GM12878 (cell line): ENCODE results near the gene P2RX1. TPM values are rescaled to one million over a fixed set of nuclear protein-coding genes. Genes with fewer than 3 reads are reported as not detected.

ENCODE experiments used
- ATAC-seq: fragments of 200-7000 bp; cut with Tn5 transposase; 3 replicates; pipeline ENCODE4 v1.9.1; 2020; ENCODE audit warnings: mild to moderate bottlenecking, moderate library complexity
- BruUV-seq: library from RNA; stranded (reverse); fragments of 400-500 nt; replicated peaks from 2 replicates; lab custom pipeline; 2021; lab: Mats Ljungman, UMichigan
- CTCF ChIA-PET: fragments of 300-600 bp; sonication (Branson Sonifier 250); formaldehyde crosslinking; extraction: SDS; loops from one replicate; lab custom pipeline; 2021; ENCODE audit warnings: inconsistent platforms; lab: Yijun Ruan, JAX
- POLR2A ChIA-PET: fragments of 350-600 bp; formaldehyde crosslinking; extraction: SDS; loops from one replicate; lab custom pipeline; 2021; ENCODE audit warnings: inconsistent platforms; lab: Charles Lee
- RAD21 ChIA-PET: fragments of 300-600 bp; sonication (Branson Sonifier 250); formaldehyde crosslinking; loops from one replicate; lab custom pipeline; 2023; ENCODE audit warnings: antibody characterized with exemption; ENCODE audit not compliant: unreplicated experiment; lab: Charles Lee
- SMC1A ChIA-PET: fragments of 300-600 bp; sonication (Branson Sonifier 250); formaldehyde crosslinking; loops from one replicate; lab custom pipeline; 2023; ENCODE audit not compliant: unreplicated experiment, uncharacterized antibody; lab: Charles Lee
- DNase-seq: peaks from one replicate; pipeline ENCODE4 v3.0.0-alpha.2; 2011; ENCODE audit warnings: low read depth, low spot score
- FAIRE-seq: peaks from 3 replicates; lab custom pipeline; 2011; peaks lifted over from hg19 to GRCh38; lab: Jason Lieb, UNC
- H2AFZ ChIP-seq: 2 replicates; pipeline ENCODE4 v1.6.0; 2011; ENCODE audit warnings: low read depth, low read length, control low read depth; ENCODE audit not compliant: control insufficient read depth
- H3K27ac ChIP-seq: 2 replicates; pipeline ENCODE4 v1.5.1; 2011; ENCODE audit warnings: control low read depth; ENCODE audit not compliant: control insufficient read depth, insufficient read depth
- H3K27me3 ChIP-seq, 2 experiments: replicated peaks in 1 of 2; 2 replicates each; pipeline versions ENCODE4 v1.6.0 to v1.6.1; 2011; ENCODE audit warnings: low read length in 1 of 2; ENCODE audit not compliant: control insufficient read depth in 2 of 2, insufficient read depth in 2 of 2
- H3K36me3 ChIP-seq, 2 experiments: 2 replicates each; pipeline ENCODE4 v1.5.1; 2011; ENCODE audit warnings: low read length in 1 of 2; ENCODE audit not compliant: control insufficient read depth in 2 of 2, insufficient read depth in 2 of 2
- H3K4me1 ChIP-seq: 2 replicates; pipeline ENCODE4 v1.6.1; 2011; ENCODE audit warnings: mild to moderate bottlenecking, low read length, moderate library complexity, mixed read lengths; ENCODE audit not compliant: control insufficient read depth, insufficient read depth
- H3K4me2 ChIP-seq: 2 replicates; pipeline ENCODE4 v1.6.0; 2011; ENCODE audit warnings: control low read depth; ENCODE audit not compliant: control insufficient read depth, insufficient read depth
- H3K4me3 ChIP-seq: fragments of 200-600 bp; sonication (generic); 2 replicates; pipeline ENCODE4 v1.5.1; 2016
- H3K79me2 ChIP-seq: 2 replicates; pipeline ENCODE4 v1.6.0; 2011; ENCODE audit warnings: low read length; ENCODE audit not compliant: control insufficient read depth, insufficient read depth
- H3K9ac ChIP-seq: 2 replicates; pipeline ENCODE4 v1.8.0; 2011; ENCODE audit warnings: low read length, control low read depth, mixed read lengths; ENCODE audit not compliant: control insufficient read depth, insufficient read depth
- H3K9me3 ChIP-seq: replicated peaks from 3 replicates; pipeline ENCODE4 v1.5.1; 2011; ENCODE audit warnings: mild to moderate bottlenecking, low read length; ENCODE audit not compliant: control insufficient read depth, insufficient read depth
- H4K20me1 ChIP-seq: 2 replicates; pipeline ENCODE4 v1.6.0; 2011; ENCODE audit not compliant: control insufficient read depth, insufficient read depth
- BCL11A ChIP-seq: IDR thresholded peaks from 2 replicates; pipeline ENCODE4 v1.6.1; 2011; ENCODE audit warnings: low read depth, low read length
- MTA2 ChIP-seq: fragments of 450-650 bp; IDR thresholded peaks from 2 replicates; pipeline ENCODE4 v1.6.1; 2016; ENCODE audit warnings: low read depth, mild to moderate bottlenecking, moderate library complexity
- NBN ChIP-seq: fragments of 450-650 bp; IDR thresholded peaks from 2 replicates; pipeline ENCODE4 v1.6.1; 2016
- POU2F2 ChIP-seq: IDR thresholded peaks from 3 replicates; pipeline ENCODE4 v1.6.1; 2011; ENCODE audit warnings: low read depth, mild to moderate bottlenecking, low read length, borderline replicate concordance
- WGBS: methylation state at CpG from one replicate; pipeline ENCODE4 v1.1.6; 2016; ENCODE audit warnings: low lambda C conversion rate; ENCODE audit not compliant: insufficient replicate concordance, insufficient coverage; ENCODE audit errors: missing lambda C conversion rate; 5-methylcytosine and 5-hydroxymethylcytosine counted together
- in situ Hi-C: fragments of 300-500 bp; cut with MboI; formaldehyde crosslinking; loops from 9 replicates; pipeline ENCODE4 v1.14.3; 2018; ENCODE audit warnings: mixed read lengths
- intact Hi-C: fragments of 100-400 bp; cut with micrococcal nuclease; formaldehyde crosslinking; loops from one replicate; pipeline ENCODE4 v1.14.2; 2022; ENCODE audit not compliant: unreplicated experiment
- polyA plus RNA-seq, 11 experiments: library from polyadenylated mRNA; depleted of rRNA in 4 of 11; unstranded in 6 of 11; stranded (reverse) in 5 of 11; fragments of >200 nt; fragmentation: Nextera tagmentation in 4 of 11; fragmentation: Illumina TruSeq in 1 of 11; extraction: Ambion mirVana in 4 of 11; extraction: Trizol in 1 of 11; gene quantifications; 1 replicate in 1 of 11; 2 replicates in 10 of 11; pipeline versions ENCODE4 v1.2.1 to v1.2.3, GENCODE V29; 2011 to 2016; ENCODE audit warnings: inconsistent platforms in 2 of 11, missing spikeins in 2 of 11, low read depth in 1 of 11
- total RNA-seq, 4 experiments: library from RNA; depleted of rRNA in 3 of 4; stranded (reverse); fragments of >200 nt in 3 of 4; fragmentation: Illumina TruSeq in 1 of 4; extraction: Trizol in 1 of 4; gene quantifications; 2 replicates each; pipeline versions ENCODE4 v1.2.1 to v1.2.3, GENCODE V29; 2013 to 2021
- TF ChIP-seq, protein P1 (sequence below): fragments of 450-650 bp; IDR thresholded peaks from 2 replicates; pipeline ENCODE4 v1.6.1; 2017; ENCODE audit warnings: antibody characterized with exemption, mild to moderate bottlenecking, moderate library complexity
- TF ChIP-seq, protein P2 (sequence below): fragments of 450-650 bp; IDR thresholded peaks from 2 replicates; pipeline ENCODE4 v1.6.1; 2018; ENCODE audit warnings: borderline replicate concordance, mild to moderate bottlenecking; ENCODE audit not compliant: partially characterized antibody
- TF ChIP-seq, protein P3 (sequence below): fragments of 450-650 bp; IDR thresholded peaks from 2 replicates; pipeline ENCODE4 v1.6.1; 2017; ENCODE audit warnings: low read depth, mild to moderate bottlenecking, moderate library complexity

Gene P2RX1
- total and polyA plus RNA-seq, 10 of the 15 experiments (the other 5 are each of a cell fraction or from before 2014, with no cell fraction given), result 0.12 to 6.2 (median 3.4) TPM

GRCh38 chr17:3894188-3894587 lies 22.1 kb downstream of the P2RX1 start (continued):
- TF ChIP-seq, protein P1, sequence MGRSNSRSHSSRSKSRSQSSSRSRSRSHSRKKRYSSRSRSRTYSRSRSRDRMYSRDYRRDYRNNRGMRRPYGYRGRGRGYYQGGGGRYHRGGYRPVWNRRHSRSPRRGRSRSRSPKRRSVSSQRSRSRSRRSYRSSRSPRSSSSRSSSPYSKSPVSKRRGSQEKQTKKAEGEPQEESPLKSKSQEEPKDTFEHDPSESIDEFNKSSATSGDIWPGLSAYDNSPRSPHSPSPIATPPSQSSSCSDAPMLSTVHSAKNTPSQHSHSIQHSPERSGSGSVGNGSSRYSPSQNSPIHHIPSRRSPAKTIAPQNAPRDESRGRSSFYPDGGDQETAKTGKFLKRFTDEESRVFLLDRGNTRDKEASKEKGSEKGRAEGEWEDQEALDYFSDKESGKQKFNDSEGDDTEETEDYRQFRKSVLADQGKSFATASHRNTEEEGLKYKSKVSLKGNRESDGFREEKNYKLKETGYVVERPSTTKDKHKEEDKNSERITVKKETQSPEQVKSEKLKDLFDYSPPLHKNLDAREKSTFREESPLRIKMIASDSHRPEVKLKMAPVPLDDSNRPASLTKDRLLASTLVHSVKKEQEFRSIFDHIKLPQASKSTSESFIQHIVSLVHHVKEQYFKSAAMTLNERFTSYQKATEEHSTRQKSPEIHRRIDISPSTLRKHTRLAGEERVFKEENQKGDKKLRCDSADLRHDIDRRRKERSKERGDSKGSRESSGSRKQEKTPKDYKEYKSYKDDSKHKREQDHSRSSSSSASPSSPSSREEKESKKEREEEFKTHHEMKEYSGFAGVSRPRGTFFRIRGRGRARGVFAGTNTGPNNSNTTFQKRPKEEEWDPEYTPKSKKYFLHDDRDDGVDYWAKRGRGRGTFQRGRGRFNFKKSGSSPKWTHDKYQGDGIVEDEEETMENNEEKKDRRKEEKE, result no peak

- H3K9me3 ChIP-seq, result no peaks in the 10 kb centered on the region
- no peak overlapping the region for H3K9ac ChIP-seq
- no peaks in the 10 kb centered on the region for H3K36me3 ChIP-seq
- SMC1A ChIA-PET, result interaction anchor here (0.6 to 1.6 kb wide), 4 partner anchors 9 to 47 kb away, joined by 3 to 4 read pairs (median 3); no protein-coding TSS in a partner anchor
- FAIRE-seq (peak; percentile 31), ATAC-seq (no peak)
- peaks cover 3% of the 10 kb centered on the region for H3K4me1 ChIP-seq
- CTCF ChIA-PET, result interaction anchor here (1.0 to 2.0 kb wide), 5 partner anchors 12 to 211 kb away, joined by 3 to 15 read pairs (median 5); partner anchors contain the start of gene NCBP3
- peaks cover 0 to 2% of the 10 kb centered on the region in 2 experiments; a peak in 1 of 4 replicates for H3K27me3 ChIP-seq
- BruUV-seq, result no TSS peak
- H3K79me2 ChIP-seq, result no peaks in the 10 kb centered on the region
- RAD21 ChIA-PET, result interaction anchor here (0.7 kb wide), 1 partner anchor 21 kb away, joined by 3 read pairs; no protein-coding TSS in a partner anchor
- no peaks in the 10 kb centered on the region for H4K20me1 ChIP-seq
- intact Hi-C loops, result no loop called here
- TF ChIP-seq POU2F2 (no peak), MTA2 (0 out of 2 replicates have a peak, but pooled peaks have one; percentile 14), BCL11A (no peak), NBN (0 out of 2 replicates have a peak, but pooled peaks have one; percentile 18)
- TF ChIP-seq, protein P2, sequence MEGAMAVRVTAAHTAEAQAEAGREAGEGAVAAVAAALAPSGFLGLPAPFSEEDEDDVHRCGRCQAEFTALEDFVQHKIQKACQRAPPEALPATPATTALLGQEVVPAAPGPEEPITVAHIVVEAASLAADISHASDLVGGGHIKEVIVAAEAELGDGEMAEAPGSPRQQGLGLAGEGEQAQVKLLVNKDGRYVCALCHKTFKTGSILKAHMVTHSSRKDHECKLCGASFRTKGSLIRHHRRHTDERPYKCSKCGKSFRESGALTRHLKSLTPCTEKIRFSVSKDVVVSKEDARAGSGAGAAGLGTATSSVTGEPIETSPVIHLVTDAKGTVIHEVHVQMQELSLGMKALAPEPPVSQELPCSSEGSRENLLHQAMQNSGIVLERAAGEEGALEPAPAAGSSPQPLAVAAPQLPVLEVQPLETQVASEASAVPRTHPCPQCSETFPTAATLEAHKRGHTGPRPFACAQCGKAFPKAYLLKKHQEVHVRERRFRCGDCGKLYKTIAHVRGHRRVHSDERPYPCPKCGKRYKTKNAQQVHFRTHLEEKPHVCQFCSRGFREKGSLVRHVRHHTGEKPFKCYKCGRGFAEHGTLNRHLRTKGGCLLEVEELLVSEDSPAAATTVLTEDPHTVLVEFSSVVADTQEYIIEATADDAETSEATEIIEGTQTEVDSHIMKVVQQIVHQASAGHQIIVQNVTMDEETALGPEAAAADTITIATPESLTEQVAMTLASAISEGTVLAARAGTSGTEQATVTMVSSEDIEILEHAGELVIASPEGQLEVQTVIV, result no peak
- TF ChIP-seq, protein P3, sequence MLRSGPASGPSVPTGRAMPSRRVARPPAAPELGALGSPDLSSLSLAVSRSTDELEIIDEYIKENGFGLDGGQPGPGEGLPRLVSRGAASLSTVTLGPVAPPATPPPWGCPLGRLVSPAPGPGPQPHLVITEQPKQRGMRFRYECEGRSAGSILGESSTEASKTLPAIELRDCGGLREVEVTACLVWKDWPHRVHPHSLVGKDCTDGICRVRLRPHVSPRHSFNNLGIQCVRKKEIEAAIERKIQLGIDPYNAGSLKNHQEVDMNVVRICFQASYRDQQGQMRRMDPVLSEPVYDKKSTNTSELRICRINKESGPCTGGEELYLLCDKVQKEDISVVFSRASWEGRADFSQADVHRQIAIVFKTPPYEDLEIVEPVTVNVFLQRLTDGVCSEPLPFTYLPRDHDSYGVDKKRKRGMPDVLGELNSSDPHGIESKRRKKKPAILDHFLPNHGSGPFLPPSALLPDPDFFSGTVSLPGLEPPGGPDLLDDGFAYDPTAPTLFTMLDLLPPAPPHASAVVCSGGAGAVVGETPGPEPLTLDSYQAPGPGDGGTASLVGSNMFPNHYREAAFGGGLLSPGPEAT, result no peak
- TF ChIP-seq, all 136 proteins: peak for 2
- Histone ChIP-seq H3K27ac (no peak overlapping the region), H3K4me2 (peak overlapping the region; percentile 19), H3K4me3 (no peak overlapping the region), H2AFZ (peak overlapping the region; percentile 87)
- POLR2A ChIA-PET, result interaction anchor here (1.7 kb wide), 1 partner anchor 71 kb away, joined by 3 read pairs; no protein-coding TSS in a partner anchor
- in situ Hi-C loops, result no loop called here
- DNase-seq, result no peak
- 75% methylated on average over 7 of the region's 7 CpGs for WGBS
Measured at GRCh38 chr17:3893720-3894116, 22.5 kb downstream of the P2RX1 start.
